Cardiac muscle cell (in vitro differentiated cells and primary cell): Measurements from ENCODE around the gene IFT81. TPM values are rescaled to one million over a fixed set of nuclear protein-coding genes. Genes with fewer than 3 reads are reported as not detected.

Experiments
- DNase-seq, 2 donors: peaks; one replicate each; pipeline versions ENCODE4 v3.0.0 to v3.0.0-alpha.2; 2010 to 2017; ENCODE audit warnings: low read depth in 1 of 2, low spot score in 1 of 2
- H3K27ac ChIP-seq: fragments of 200-600 bp; sonication (generic); 2 replicates; pipeline ENCODE4 v1.5.1; 2016
- H3K27me3 ChIP-seq: fragments of 200-600 bp; sonication (generic); 2 replicates; pipeline ENCODE4 v1.6.0; 2016; ENCODE audit warnings: control low read depth
- H3K36me3 ChIP-seq: fragments of 200-600 bp; sonication (generic); 2 replicates; pipeline ENCODE4 v1.5.1; 2016; ENCODE audit warnings: control low read depth
- H3K4me1 ChIP-seq: fragments of 200-600 bp; sonication (generic); 2 replicates; pipeline ENCODE4 v1.8.1; 2017; ENCODE audit warnings: low read depth, mild to moderate bottlenecking, mixed run types
- H3K4me3 ChIP-seq: fragments of 200-600 bp; sonication (generic); 2 replicates; pipeline ENCODE4 v1.5.1; 2016; ENCODE audit warnings: mild to moderate bottlenecking
- H3K9me3 ChIP-seq: fragments of 200-600 bp; sonication (generic); 2 replicates; pipeline ENCODE4 v1.5.1; 2017; ENCODE audit warnings: low read depth, mild to moderate bottlenecking, control low read depth
- CTCF ChIP-seq: IDR thresholded peaks from 2 replicates; pipeline ENCODE4 v1.5.1; 2012; ENCODE audit warnings: low read depth, mild to moderate bottlenecking, low read length
- polyA plus RNA-seq: library from polyadenylated mRNA; unstranded; fragments of >200 nt; fragmentation: Nextera tagmentation; extraction: Ambion mirVana; gene quantifications from 2 replicates; pipeline ENCODE4 v1.2.1, GENCODE V29; 2016
- total RNA-seq: library from RNA; depleted of rRNA; stranded (reverse); fragments of >200 nt; gene quantifications from 2 replicates; pipeline ENCODE4 v1.2.3, GENCODE V29; 2016

IFT81 gene
- total and polyA plus RNA-seq, 2 experiments from 2014 or later = 30.0 to 42.6 TPM

- H3K27ac ChIP-seq = peak overlapping the region; percentile 71
- H3K27me3 ChIP-seq = no peaks in the 10 kb centered on the region
- no peak overlapping the region for H3K4me3 ChIP-seq
- no peaks in the 10 kb centered on the region for H3K9me3 ChIP-seq
- peaks cover under 1% of the 10 kb centered on the region for H3K36me3 ChIP-seq
- peaks cover 22% of the 10 kb centered on the region for H3K4me1 ChIP-seq
- no peak for TF ChIP-seq CTCF
- DNase-seq = no peak
Observed at GRCh38 chr12:110175201-110175600, 51.0 kb downstream of the IFT81 start.

GRCh38 chr12:110176745-110177144 is 52.6 kb downstream of the IFT81 start:
- DNase-seq = peak in 1 of 2 donors; percentile 63
- Histone ChIP-seq H3K4me3 (no peak overlapping the region), H3K36me3 (peaks cover 12% of the 10 kb centered on the region), H3K27me3 (no peaks in the 10 kb centered on the region), H3K27ac (no peak overlapping the region), H3K4me1 (peaks cover 8% of the 10 kb centered on the region), H3K9me3 (no peaks in the 10 kb centered on the region)
- no peak for TF ChIP-seq CTCF

- Histone ChIP-seq H3K4me3 (no peak overlapping the region), H3K4me1 (peaks cover 6% of the 10 kb centered on the region), H3K27me3 (no peaks in the 10 kb centered on the region), H3K36me3 (peaks cover 12% of the 10 kb centered on the region), H3K9me3 (no peaks in the 10 kb centered on the region), H3K27ac (no peak overlapping the region)
- no peak for TF ChIP-seq CTCF
- DNase-seq = peak in 1 of 2 donors; percentile 11
Observed at GRCh38 chr12:110179291-110179690, 55.1 kb downstream of the IFT81 start.

- DNase-seq = peak in 1 of 2 donors; percentile 15
Observed at GRCh38 chr12:110180591-110181005, 56.4 kb downstream of the IFT81 start.

GRCh38 chr12:110182281-110182680 is 58.1 kb downstream of the IFT81 start:
- no peaks in the 10 kb centered on the region for H3K9me3 ChIP-seq
- H3K36me3 ChIP-seq = peaks cover 12% of the 10 kb centered on the region
- no peaks in the 10 kb centered on the region for H3K27me3 ChIP-seq
- no peaks in the 10 kb centered on the region for H3K4me1 ChIP-seq
- DNase-seq = no peak
- no peak overlapping the region for H3K27ac ChIP-seq
- no peak overlapping the region for H3K4me3 ChIP-seq
- TF ChIP-seq CTCF = no peak

More at GRCh38 chr12:110180591-110181005, 56.4 kb downstream of the IFT81 start:
- Histone ChIP-seq H3K4me3 (no peak overlapping the region), H3K4me1 (peaks cover 6% of the 10 kb centered on the region), H3K27ac (no peak overlapping the region), H3K36me3 (peaks cover 12% of the 10 kb centered on the region), H3K27me3 (no peaks in the 10 kb centered on the region), H3K9me3 (no peaks in the 10 kb centered on the region)
- no peak for TF ChIP-seq CTCF

- Histone ChIP-seq H3K9me3 (no peaks in the 10 kb centered on the region), H3K4me1 (no peaks in the 10 kb centered on the region), H3K36me3 (peaks cover 12% of the 10 kb centered on the region), H3K27ac (no peak overlapping the region), H3K4me3 (no peak overlapping the region), H3K27me3 (no peaks in the 10 kb centered on the region)
- DNase-seq = no peak
- TF ChIP-seq CTCF = no peak
Observed at GRCh38 chr12:110183386-110183785, 59.2 kb downstream of the IFT81 start.
